GM18505 (cell line): Measurements from ENCODE around the gene SLAIN2.

Source experiments
- ATAC-seq: cut with Tn5 transposase; IDR thresholded peaks from one replicate; pipeline ENCODE4 v1.9.1; 2021; ENCODE audit not compliant: unreplicated experiment
- POLR2A ChIP-seq: IDR thresholded peaks from 4 replicates; pipeline ENCODE4 v1.6.1; 2011; ENCODE audit warnings: borderline replicate concordance; ENCODE audit not compliant: insufficient read depth, insufficient read length; ENCODE audit errors: extremely low read depth

Gene SLAIN2

DNA sequence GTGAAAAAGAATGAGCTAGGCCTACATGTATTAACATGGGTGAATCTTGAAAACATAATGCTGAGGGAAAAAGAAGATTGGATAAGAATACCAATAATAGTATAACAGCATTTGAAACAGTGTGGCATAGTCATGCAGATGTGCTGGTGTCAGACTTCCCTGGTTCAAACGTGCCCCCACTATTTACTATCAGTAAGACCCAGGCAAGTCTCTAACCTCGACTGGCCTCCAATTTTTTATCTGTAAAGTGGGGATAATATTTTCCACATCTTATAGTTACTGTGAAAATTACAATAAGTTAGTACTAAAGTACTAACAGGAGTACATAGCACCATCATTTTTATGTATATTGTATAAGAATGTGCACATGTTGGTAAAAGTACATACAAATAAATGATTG lies 17.0 kb upstream of the SLAIN2 start:
- TF ChIP-seq POLR2A: no peak
- no peak for ATAC-seq

GRCh38 chr4:48329193-48329592 lies 12.1 kb upstream of the SLAIN2 start:
- TF ChIP-seq POLR2A: no peak
- ATAC-seq: no peak

DNA sequence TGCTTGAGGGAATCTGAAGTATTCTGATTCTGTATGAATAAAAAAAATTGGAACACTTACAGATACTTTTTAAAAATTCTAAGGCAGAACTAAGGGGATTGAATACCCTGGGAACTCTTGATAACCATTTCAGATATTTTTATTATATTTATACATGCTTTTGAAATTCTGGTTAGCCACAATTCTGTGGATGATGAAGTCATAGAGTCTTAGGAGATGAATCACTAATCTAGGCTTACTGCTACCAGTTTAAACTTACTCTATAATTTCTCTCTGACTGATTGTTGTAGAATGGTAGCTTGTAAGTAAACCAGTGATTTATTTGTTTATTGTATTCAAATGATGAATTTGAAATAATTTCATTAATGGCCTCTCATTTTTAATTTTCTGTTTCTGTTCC lies 11.4 kb upstream of the SLAIN2 start:
- no peak for ATAC-seq
- no peak for TF ChIP-seq POLR2A

- TF ChIP-seq POLR2A: no peak
- no peak for ATAC-seq
Observed at GRCh38 chr4:48331577-48332330, 9.6 kb upstream of the SLAIN2 start.

DNA sequence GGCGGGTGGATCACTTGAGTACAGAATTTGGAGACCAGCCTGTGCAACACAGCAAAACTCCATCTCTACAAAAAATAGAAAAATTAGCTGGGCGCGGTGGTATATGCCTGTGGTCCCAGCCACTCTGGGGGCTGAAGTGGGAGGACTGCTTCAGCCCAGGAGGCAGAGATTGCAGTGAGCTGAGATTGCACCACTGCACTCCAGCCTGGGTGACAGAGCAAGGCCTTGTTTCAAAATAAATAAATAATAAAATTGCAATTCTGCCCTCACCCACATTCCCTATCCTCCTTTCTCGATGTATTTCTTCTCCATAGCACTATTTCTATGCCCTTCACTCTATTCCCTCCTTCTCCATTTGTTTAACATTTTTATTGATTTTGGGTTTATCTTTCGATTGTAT lies 8.7 kb upstream of the SLAIN2 start:
- TF ChIP-seq POLR2A: no peak
- no peak for ATAC-seq

GRCh38 chr4:48333587-48333986 lies 7.7 kb upstream of the SLAIN2 start:
- no peak for TF ChIP-seq POLR2A
- ATAC-seq: no peak

- no peak for TF ChIP-seq POLR2A
- no peak for ATAC-seq
Observed at GRCh38 chr4:48334236-48334635, 7.1 kb upstream of the SLAIN2 start.

- no peak for ATAC-seq
- no peak for TF ChIP-seq POLR2A
Observed at GRCh38 chr4:48334900-48335384, 6.4 kb upstream of the SLAIN2 start.

GRCh38 chr4:48336146-48336870 lies 5.0 kb upstream of the SLAIN2 start:
- no peak for TF ChIP-seq POLR2A
- ATAC-seq: no peak

GRCh38 chr4:48337731-48338130 lies 3.6 kb upstream of the SLAIN2 start:
- TF ChIP-seq POLR2A: no peak

GRCh38 chr4:48339642-48340041 lies 1.7 kb upstream of the SLAIN2 start:
- no peak for ATAC-seq
- no peak for TF ChIP-seq POLR2A

More at GRCh38 chr4:48337731-48338130, 3.6 kb upstream of the SLAIN2 start:
- ATAC-seq: no peak

GRCh38 chr4:48340276-48340964 lies 909 bp upstream of the SLAIN2 start:
- no peak for TF ChIP-seq POLR2A
- peak; percentile 6 for ATAC-seq

GRCh38 chr4:48341776-48342605 lies 662 bp downstream of the SLAIN2 start:
- TF ChIP-seq POLR2A: no peak
- ATAC-seq: peak; percentile 18

GRCh38 chr4:48342606-48342880 lies 1.2 kb downstream of the SLAIN2 start:
- no peak for ATAC-seq

DNA sequence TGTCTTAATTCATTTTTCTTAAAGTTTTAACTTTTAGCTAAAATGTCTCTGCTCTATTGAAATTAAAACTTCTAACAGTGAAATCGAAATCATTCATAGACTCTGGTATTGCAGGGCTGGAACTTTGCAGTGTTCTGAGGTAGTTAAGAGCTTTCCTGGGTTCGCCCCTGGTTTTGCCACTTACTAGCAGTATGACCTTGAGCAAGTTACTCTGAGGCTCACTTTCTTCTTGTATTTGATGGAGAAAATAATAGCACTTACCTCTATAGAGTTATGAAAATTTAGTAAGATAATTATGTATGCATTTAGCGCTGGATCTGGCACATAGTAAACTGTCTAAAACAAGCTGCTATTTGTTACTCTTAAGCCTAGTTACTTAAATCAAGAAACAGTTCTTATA lies 1.7 kb downstream of the SLAIN2 start:
- TF ChIP-seq POLR2A: no peak
- no peak for ATAC-seq

More at GRCh38 chr4:48342606-48342880, 1.2 kb downstream of the SLAIN2 start:
- no peak for TF ChIP-seq POLR2A
